Left ventricle myocardium inferior (tissue), 1 donor: ENCODE results near the gene PDCD6IP. TPM values are rescaled to one million over a fixed set of nuclear protein-coding genes. Genes with fewer than 3 reads are reported as not detected.
A peak's percentile ranks its signal among the peaks of the same experiment; 100 is the strongest.

Experiments
- DNase-seq: peaks from one replicate; pipeline ENCODE4 v3.0.0-alpha.2; 2020
- H3K27ac ChIP-seq: fragments of 200-600 bp; replicated peaks from 2 replicates; pipeline ENCODE4 v1.8.0; 2021
- H3K27me3 ChIP-seq: fragments of 200-600 bp; 2 replicates; pipeline ENCODE4 v1.8.0; 2021; ENCODE audit warnings: low read depth
- H3K36me3 ChIP-seq: fragments of 200-600 bp; 2 replicates; pipeline ENCODE4 v1.8.0; 2021
- H3K4me1 ChIP-seq: fragments of 200-600 bp; 2 replicates; pipeline ENCODE4 v1.8.0; 2021
- H3K4me3 ChIP-seq: fragments of 200-600 bp; 2 replicates; pipeline ENCODE4 v1.8.0; 2021; ENCODE audit warnings: mild to moderate bottlenecking, moderate library complexity
- H3K9me3 ChIP-seq: fragments of 200-600 bp; replicated peaks from 2 replicates; pipeline ENCODE4 v1.8.0; 2021
- CTCF ChIP-seq: fragments of 200-600 bp; IDR thresholded peaks from 2 replicates; pipeline ENCODE4 v1.8.0; 2021; ENCODE audit warnings: antibody characterized with exemption, mild to moderate bottlenecking, borderline replicate concordance
- intact Hi-C: fragments of 100-400 bp; cut with micrococcal nuclease; formaldehyde crosslinking; loops from one replicate; pipeline ENCODE4 v1.11.0; 2022
- total RNA-seq: library from RNA; stranded (reverse); fragmentation: NEBNext Ultra II Directional; extraction: Animal tissue kit (Norgen Biotek cat#: 25700); gene quantifications from one replicate; pipeline ENCODE4 v1.2.1, GENCODE V29; 2021
- donor health status: DM: no; HTN: yes; CAD: no; lungs with severe emphysema.

Gene PDCD6IP
- total RNA-seq, 1 donor from 2014 or later = 129 TPM

- no peak for DNase-seq
- Histone ChIP-seq H3K36me3 (no peaks in the 10 kb centered on the region), H3K4me1 (peaks cover 4% of the 10 kb centered on the region), H3K27me3 (no peaks in the 10 kb centered on the region), H3K9me3 (no peaks in the 10 kb centered on the region), H3K4me3 (peak overlapping the region; percentile 44), H3K27ac (no peak overlapping the region)
- intact Hi-C loops = no loop called here
- no peak for TF ChIP-seq CTCF
Observed at GRCh38 chr3:33908250-33908851, 109.9 kb downstream of the PDCD6IP start.

GRCh38 chr3:33909547-33909946 lies 111.1 kb downstream of the PDCD6IP start:
- H3K27me3 ChIP-seq = no peaks in the 10 kb centered on the region
- DNase-seq = no peak
- TF ChIP-seq CTCF = no peak
- H3K4me1 ChIP-seq = peaks cover 4% of the 10 kb centered on the region
- H3K36me3 ChIP-seq = no peaks in the 10 kb centered on the region
- H3K27ac ChIP-seq = no peak overlapping the region
- no peak overlapping the region for H3K4me3 ChIP-seq
- intact Hi-C loops = no loop called here
- no peaks in the 10 kb centered on the region for H3K9me3 ChIP-seq

GRCh38 chr3:33910031-33910430 lies 111.6 kb downstream of the PDCD6IP start:
- no peak for DNase-seq
- intact Hi-C loops = no loop called here
- TF ChIP-seq CTCF = no peak

GRCh38 chr3:33911525-33912322 lies 113.3 kb downstream of the PDCD6IP start:
- Histone ChIP-seq H3K27me3 (no peaks in the 10 kb centered on the region), H3K27ac (no peak overlapping the region), H3K36me3 (no peaks in the 10 kb centered on the region), H3K4me3 (no peak overlapping the region), H3K4me1 (peaks cover 4% of the 10 kb centered on the region), H3K9me3 (no peaks in the 10 kb centered on the region)
- intact Hi-C loops = no loop called here
- DNase-seq = no peak
- no peak for TF ChIP-seq CTCF

More at GRCh38 chr3:33910031-33910430, 111.6 kb downstream of the PDCD6IP start:
- Histone ChIP-seq H3K27ac (no peak overlapping the region), H3K9me3 (no peaks in the 10 kb centered on the region), H3K4me1 (peaks cover 4% of the 10 kb centered on the region), H3K4me3 (no peak overlapping the region), H3K27me3 (no peaks in the 10 kb centered on the region), H3K36me3 (no peaks in the 10 kb centered on the region)

GRCh38 chr3:33914212-33914611 lies 115.8 kb downstream of the PDCD6IP start:
- intact Hi-C loops = no loop called here
- no peak for DNase-seq
- TF ChIP-seq CTCF = no peak
- Histone ChIP-seq H3K36me3 (no peaks in the 10 kb centered on the region), H3K4me3 (no peak overlapping the region), H3K27me3 (no peaks in the 10 kb centered on the region), H3K27ac (no peak overlapping the region), H3K9me3 (no peaks in the 10 kb centered on the region), H3K4me1 (no peaks in the 10 kb centered on the region)
